Stomach (tissue), 4 donors: ENCODE measurements around the gene PANK1.

Experiments used
- EP300 ChIP-seq: sonication (generic); formaldehyde crosslinking; IDR thresholded peaks from one replicate; pipeline ENCODE4 v1.6.1; 2017; ENCODE audit warnings: antibody characterized with exemption
- POLR2AphosphoS5 ChIP-seq, 3 donors: sonication (generic); formaldehyde crosslinking; IDR thresholded peaks; one replicate each; pipeline ENCODE4 v1.6.1; 2016; ENCODE audit warnings: antibody characterized with exemption in 3 of 3
- TF ChIP-seq, protein P1 (sequence below), 7 experiments: fragments of 450-650 bp in 4 of 7; fragments of 200-600 bp in 3 of 7; sonication (generic) in 3 of 7; IDR thresholded peaks; one replicate each; pipeline ENCODE4 v1.5.1; 2016 to 2019; ENCODE audit warnings: antibody characterized with exemption in 7 of 7, control low read depth in 2 of 7, mild to moderate bottlenecking in 1 of 7

DNA sequence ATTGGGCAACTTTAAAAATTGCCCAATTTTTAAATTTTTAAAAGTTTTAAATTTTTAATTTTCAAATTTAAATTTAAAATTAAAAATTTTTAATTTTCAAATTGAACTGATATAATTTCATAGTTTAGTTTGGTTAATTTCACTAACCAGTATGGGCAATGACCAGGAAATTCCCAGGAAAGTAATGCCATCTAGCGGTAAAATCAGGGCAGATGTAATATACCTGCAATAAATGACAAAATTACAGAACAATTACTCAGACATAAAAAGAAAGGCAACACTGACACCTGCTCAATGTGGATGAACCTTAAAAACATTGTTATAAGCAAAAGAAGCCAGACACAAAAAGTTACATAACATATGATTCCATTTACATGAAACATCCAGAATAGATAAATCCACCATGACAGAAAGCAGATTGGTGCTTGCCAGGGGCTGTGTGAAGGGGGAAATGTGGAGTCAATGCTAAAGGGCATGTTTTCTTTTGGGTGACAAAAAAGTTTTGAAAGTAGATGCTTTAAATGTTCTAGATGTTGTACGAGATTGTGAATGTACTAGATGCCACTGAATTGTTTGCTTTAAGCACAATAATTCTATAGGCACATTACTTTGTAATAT, 81.1 kb downstream of the PANK1 start:
- no peak for TF ChIP-seq EP300
- TF ChIP-seq, protein P1, sequence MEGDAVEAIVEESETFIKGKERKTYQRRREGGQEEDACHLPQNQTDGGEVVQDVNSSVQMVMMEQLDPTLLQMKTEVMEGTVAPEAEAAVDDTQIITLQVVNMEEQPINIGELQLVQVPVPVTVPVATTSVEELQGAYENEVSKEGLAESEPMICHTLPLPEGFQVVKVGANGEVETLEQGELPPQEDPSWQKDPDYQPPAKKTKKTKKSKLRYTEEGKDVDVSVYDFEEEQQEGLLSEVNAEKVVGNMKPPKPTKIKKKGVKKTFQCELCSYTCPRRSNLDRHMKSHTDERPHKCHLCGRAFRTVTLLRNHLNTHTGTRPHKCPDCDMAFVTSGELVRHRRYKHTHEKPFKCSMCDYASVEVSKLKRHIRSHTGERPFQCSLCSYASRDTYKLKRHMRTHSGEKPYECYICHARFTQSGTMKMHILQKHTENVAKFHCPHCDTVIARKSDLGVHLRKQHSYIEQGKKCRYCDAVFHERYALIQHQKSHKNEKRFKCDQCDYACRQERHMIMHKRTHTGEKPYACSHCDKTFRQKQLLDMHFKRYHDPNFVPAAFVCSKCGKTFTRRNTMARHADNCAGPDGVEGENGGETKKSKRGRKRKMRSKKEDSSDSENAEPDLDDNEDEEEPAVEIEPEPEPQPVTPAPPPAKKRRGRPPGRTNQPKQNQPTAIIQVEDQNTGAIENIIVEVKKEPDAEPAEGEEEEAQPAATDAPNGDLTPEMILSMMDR (IDR thresholded peaks at IDR 0.05): peak in 5 of 7 experiments; percentile 68 to 84 (median 71)
- TF ChIP-seq POLR2AphosphoS5 (IDR thresholded peaks at IDR 0.05): no peak
